Measurements from ENCODE around the gene LRP2. TPM values are rescaled to one million over a fixed set of nuclear protein-coding genes. Genes with fewer than 3 reads are reported as not detected.

LRP2 gene
- polyA plus RNA-seq, 1 of the 3 experiments (the other 2 are of a cell fraction), result not detected

GRCh38 chr2:169351725-169352124 is 10.6 kb downstream of the LRP2 start:
- no peak for DNase-seq
- POLR2A ChIA-PET, result no interaction called here
- WGBS (ENCODE audit: low lambda C conversion rate), result 67% methylated on average over 4 of the region's 4 CpGs

More at GRCh38 chr2:169351725-169352124, 10.6 kb downstream of the LRP2 start:
- no peaks in the 10 kb centered on the region for H3K9me3 ChIP-seq
- no peak overlapping the region for H2AFZ ChIP-seq (ENCODE audit: low read depth)
- TF ChIP-seq TAF1 (IDR thresholded peaks at IDR 0.05; ENCODE audit: borderline replicate concordance, low read depth, low read length) (no peak), IRF3 (IDR thresholded peaks at IDR 0.05; ENCODE audit: low read depth, low read length) (no peak), PBX3 (IDR thresholded peaks at IDR 0.05) (no peak), SIN3A (IDR thresholded peaks at IDR 0.05; ENCODE audit: borderline replicate concordance, low read depth, low read length) (no peak), EZH2phosphoT487 (IDR thresholded peaks at IDR 0.05; ENCODE audit: borderline replicate concordance, low read depth) (no peak), FOXM1 (IDR thresholded peaks at IDR 0.05; ENCODE audit: low read depth) (no peak), ELF1 (IDR thresholded peaks at IDR 0.05) (no peak), CHD2 (IDR thresholded peaks at IDR 0.05; ENCODE audit: low read length, partially characterized antibody) (no peak), GABPA (IDR thresholded peaks at IDR 0.05; ENCODE audit: low read depth) (no peak), JUND (IDR thresholded peaks at IDR 0.05) (no peak), YY1 (IDR thresholded peaks at IDR 0.05; ENCODE audit: low read depth) (no peak), TEAD4 (IDR thresholded peaks at IDR 0.05; ENCODE audit: borderline replicate concordance, insufficient read depth) (no peak), FOSL2 (IDR thresholded peaks at IDR 0.05; ENCODE audit: borderline replicate concordance, low read depth) (no peak), POLR2AphosphoS5 (IDR thresholded peaks at IDR 0.05; ENCODE audit: low read depth, low read length) (no peak), RXRA (IDR thresholded peaks at IDR 0.05; ENCODE audit: borderline replicate concordance, low read depth) (no peak), GATA2 (CRISPR knock-in tag; IDR thresholded peaks at IDR 0.05) (no peak), TCF12 (IDR thresholded peaks at IDR 0.05) (no peak), NRF1 (IDR thresholded peaks at IDR 0.05; ENCODE audit: low read depth, low read length) (no peak), ZBTB33 (IDR thresholded peaks at IDR 0.05; ENCODE audit: borderline replicate concordance, low read depth) (no peak)
- TF ChIP-seq, protein P1, sequence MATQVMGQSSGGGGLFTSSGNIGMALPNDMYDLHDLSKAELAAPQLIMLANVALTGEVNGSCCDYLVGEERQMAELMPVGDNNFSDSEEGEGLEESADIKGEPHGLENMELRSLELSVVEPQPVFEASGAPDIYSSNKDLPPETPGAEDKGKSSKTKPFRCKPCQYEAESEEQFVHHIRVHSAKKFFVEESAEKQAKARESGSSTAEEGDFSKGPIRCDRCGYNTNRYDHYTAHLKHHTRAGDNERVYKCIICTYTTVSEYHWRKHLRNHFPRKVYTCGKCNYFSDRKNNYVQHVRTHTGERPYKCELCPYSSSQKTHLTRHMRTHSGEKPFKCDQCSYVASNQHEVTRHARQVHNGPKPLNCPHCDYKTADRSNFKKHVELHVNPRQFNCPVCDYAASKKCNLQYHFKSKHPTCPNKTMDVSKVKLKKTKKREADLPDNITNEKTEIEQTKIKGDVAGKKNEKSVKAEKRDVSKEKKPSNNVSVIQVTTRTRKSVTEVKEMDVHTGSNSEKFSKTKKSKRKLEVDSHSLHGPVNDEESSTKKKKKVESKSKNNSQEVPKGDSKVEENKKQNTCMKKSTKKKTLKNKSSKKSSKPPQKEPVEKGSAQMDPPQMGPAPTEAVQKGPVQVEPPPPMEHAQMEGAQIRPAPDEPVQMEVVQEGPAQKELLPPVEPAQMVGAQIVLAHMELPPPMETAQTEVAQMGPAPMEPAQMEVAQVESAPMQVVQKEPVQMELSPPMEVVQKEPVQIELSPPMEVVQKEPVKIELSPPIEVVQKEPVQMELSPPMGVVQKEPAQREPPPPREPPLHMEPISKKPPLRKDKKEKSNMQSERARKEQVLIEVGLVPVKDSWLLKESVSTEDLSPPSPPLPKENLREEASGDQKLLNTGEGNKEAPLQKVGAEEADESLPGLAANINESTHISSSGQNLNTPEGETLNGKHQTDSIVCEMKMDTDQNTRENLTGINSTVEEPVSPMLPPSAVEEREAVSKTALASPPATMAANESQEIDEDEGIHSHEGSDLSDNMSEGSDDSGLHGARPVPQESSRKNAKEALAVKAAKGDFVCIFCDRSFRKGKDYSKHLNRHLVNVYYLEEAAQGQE (IDR thresholded peaks at IDR 0.05; ENCODE audit: low read depth, low read length), result no peak
- H3K4me3 ChIP-seq (ENCODE audit: low read depth in 2 of 2, low read length in 1 of 2), result no peak overlapping the region
- no peak overlapping the region for H3K27ac ChIP-seq (ENCODE audit: low read depth in 2 of 2, low read length in 1 of 2)
- H3K9me2 ChIP-seq, result no peaks in the 10 kb centered on the region
- H3K9ac ChIP-seq, result no peak overlapping the region
- H3K4me1 ChIP-seq (ENCODE audit: control insufficient read depth in 1 of 2, insufficient read depth in 2 of 2, low read depth in 1 of 2, low read length in 1 of 2), result no peaks in the 10 kb centered on the region
- no peaks in the 10 kb centered on the region for H4K20me1 ChIP-seq (ENCODE audit: insufficient read depth)
- H3K36me3 ChIP-seq (replicated peaks in 1 of 2; ENCODE audit: control insufficient read depth in 1 of 2, insufficient read depth in 2 of 2, low read length in 1 of 2), result no peaks in the 10 kb centered on the region
- CTCF ChIA-PET, result no interaction called here
- H3K4me2 ChIP-seq, result no peak overlapping the region
- no peaks in the 10 kb centered on the region for H3K79me2 ChIP-seq (ENCODE audit: insufficient read depth)
- H3K27me3 ChIP-seq (ENCODE audit: insufficient read depth), result no peaks in the 10 kb centered on the region
- H3F3A ChIP-seq (replicated peaks; ENCODE audit: insufficient read depth), result no peaks in the 10 kb centered on the region
